Measurements from ENCODE around the gene ATP4A. TPM values are rescaled to one million over a fixed set of nuclear protein-coding genes. Genes with fewer than 3 reads are reported as not detected.

Gene ATP4A
- total RNA-seq, 1 donor from 2014 or later = not detected

DNA sequence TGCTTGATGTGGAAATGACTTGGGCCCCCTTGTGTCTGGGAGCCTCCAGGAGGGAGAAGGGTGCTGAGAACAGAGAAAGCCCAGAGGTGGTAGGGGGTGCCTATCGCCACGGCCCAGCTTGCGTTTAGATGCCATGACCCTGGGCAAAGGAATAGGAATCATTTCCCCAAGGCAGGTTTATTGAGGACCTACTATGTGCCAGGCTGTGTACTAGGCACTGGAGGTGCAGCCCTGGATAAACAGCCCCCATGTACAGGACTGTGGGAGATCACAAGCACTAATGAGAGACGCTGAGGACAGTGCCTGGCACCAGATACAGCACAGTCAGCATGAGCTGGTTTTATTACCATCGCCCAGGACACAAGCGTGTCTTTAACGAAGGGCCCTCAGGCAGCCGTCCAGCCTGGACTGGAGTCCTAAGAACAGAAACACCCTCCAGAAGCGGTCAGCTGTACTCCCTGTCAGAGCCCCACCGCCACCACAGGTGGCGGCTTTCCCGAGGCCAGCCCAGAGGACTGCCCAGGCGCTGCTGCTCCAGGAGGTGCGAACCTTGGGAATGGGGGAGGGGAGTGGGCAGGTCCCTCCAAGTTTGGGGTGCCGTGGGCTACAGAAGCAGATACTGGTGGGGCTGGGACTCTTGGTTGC is 13.5 kb downstream of the ATP4A start:
- CTCF ChIA-PET = interaction anchor here (3.2 kb wide), 1 partner anchor 42 kb away, joined by 18 read pairs; no protein-coding TSS in a partner anchor
- ATAC-seq (ENCODE audit: low read depth) = no peak
- H3K4me3 Mint-ChIP-seq = no peak overlapping the region

DNA sequence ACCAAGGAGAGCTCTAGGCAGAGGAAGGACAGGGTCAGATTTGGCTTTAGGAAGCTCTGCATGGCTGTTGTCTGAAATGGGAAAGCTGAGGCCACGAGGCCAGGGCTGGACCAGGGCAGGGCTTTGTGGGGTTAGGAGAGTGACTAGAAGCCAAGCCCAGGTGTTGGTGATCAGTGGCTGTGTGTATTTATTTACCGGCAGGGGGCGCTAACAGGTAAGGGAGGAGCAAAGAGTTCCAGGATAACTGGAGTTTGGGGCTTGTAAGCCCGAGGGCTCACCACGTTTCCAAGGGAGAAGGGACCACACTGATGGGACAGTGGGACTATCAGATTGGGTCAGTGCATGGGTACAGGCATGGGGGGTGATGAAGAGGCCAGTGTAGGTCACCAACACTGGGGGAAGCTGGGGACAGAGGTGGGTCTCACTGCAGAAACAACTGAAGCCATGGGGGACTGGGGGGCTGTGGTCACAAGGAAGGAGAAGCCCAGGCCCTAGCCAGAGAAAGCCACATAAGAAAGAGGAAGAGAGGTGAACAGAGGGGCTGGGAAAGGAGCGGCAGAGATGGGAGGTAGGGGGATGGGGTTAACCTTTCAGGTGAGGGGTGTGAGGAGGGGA is 14.2 kb downstream of the ATP4A start:
- no peak overlapping the region for H3K27ac Mint-ChIP-seq
- H3K36me3 Mint-ChIP-seq (ENCODE audit: low read depth) = peaks cover 24% of the 10 kb centered on the region
- POLR2A ChIA-PET = interaction anchor here (0.5 to 0.6 kb wide), 2 partner anchors 9 to 1138 kb away, joined by 3 to 6 read pairs; no protein-coding TSS in a partner anchor
- H3K4me1 Mint-ChIP-seq = peaks cover 34% of the 10 kb centered on the region
- intact Hi-C loops (cut with micrococcal nuclease) = loop anchor here (1.0 to 5.0 kb wide), 4 partner anchors 43 to 208 kb away; partner anchors contain the start of genes ETV2, HSPB6 and PROSER3
- no peak overlapping the region for H3K4me3 Mint-ChIP-seq
- ATAC-seq (ENCODE audit: low read depth) = no peak
- H3K9me3 Mint-ChIP-seq = no peaks in the 10 kb centered on the region
- no peaks in the 10 kb centered on the region for H3K27me3 Mint-ChIP-seq
- TF ChIP-seq, protein P1, sequence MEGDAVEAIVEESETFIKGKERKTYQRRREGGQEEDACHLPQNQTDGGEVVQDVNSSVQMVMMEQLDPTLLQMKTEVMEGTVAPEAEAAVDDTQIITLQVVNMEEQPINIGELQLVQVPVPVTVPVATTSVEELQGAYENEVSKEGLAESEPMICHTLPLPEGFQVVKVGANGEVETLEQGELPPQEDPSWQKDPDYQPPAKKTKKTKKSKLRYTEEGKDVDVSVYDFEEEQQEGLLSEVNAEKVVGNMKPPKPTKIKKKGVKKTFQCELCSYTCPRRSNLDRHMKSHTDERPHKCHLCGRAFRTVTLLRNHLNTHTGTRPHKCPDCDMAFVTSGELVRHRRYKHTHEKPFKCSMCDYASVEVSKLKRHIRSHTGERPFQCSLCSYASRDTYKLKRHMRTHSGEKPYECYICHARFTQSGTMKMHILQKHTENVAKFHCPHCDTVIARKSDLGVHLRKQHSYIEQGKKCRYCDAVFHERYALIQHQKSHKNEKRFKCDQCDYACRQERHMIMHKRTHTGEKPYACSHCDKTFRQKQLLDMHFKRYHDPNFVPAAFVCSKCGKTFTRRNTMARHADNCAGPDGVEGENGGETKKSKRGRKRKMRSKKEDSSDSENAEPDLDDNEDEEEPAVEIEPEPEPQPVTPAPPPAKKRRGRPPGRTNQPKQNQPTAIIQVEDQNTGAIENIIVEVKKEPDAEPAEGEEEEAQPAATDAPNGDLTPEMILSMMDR (IDR thresholded peaks at IDR 0.05) = no peak
- CTCF ChIA-PET = interaction anchor here (1.1 to 3.2 kb wide), 4 partner anchors 9 to 42 kb away, joined by 3 to 18 read pairs (median 4); no protein-coding TSS in a partner anchor
- DNase-seq = peak; percentile 27

More for the DNA sequence above, 13.5 kb downstream of the ATP4A start:
- no peaks in the 10 kb centered on the region for H3K27me3 Mint-ChIP-seq
- DNase-seq = no peak
- intact Hi-C loops (cut with micrococcal nuclease) = loop anchor here (1.0 to 5.0 kb wide), 4 partner anchors 42 to 207 kb away; partner anchors contain the start of genes ETV2, HSPB6 and PROSER3
- H3K9me3 Mint-ChIP-seq = no peaks in the 10 kb centered on the region
- TF ChIP-seq, protein P1 (IDR thresholded peaks at IDR 0.05) = no peak
- peaks cover 22% of the 10 kb centered on the region for H3K36me3 Mint-ChIP-seq (ENCODE audit: low read depth)
- POLR2A ChIA-PET = no interaction called here
- H3K27ac Mint-ChIP-seq = no peak overlapping the region
- H3K4me1 Mint-ChIP-seq = peaks cover 26% of the 10 kb centered on the region

DNA sequence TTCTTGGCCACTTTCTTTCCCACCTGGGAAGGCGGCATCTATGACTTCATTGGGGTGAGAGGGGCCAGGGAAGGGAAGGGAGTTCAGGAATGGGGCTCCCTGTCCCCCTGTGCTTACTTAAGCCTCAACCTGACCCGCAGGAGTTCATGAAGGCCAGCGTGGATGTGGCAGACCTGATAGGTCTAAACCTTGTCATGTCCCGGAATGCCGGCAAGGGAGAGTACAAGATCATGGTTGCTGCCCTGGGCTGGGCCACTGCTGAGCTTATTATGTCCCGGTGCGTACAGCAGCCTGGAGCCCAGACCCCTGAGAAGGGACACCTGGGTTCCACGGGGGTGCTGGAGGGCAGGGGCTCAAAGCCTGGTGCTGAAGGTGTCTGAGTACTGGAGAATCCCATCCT is 16.9 kb downstream of the ATP4A start:
- POLR2A ChIA-PET = no interaction called here
- TF ChIP-seq, protein P1 (IDR thresholded peaks at IDR 0.05) = no peak

DNA sequence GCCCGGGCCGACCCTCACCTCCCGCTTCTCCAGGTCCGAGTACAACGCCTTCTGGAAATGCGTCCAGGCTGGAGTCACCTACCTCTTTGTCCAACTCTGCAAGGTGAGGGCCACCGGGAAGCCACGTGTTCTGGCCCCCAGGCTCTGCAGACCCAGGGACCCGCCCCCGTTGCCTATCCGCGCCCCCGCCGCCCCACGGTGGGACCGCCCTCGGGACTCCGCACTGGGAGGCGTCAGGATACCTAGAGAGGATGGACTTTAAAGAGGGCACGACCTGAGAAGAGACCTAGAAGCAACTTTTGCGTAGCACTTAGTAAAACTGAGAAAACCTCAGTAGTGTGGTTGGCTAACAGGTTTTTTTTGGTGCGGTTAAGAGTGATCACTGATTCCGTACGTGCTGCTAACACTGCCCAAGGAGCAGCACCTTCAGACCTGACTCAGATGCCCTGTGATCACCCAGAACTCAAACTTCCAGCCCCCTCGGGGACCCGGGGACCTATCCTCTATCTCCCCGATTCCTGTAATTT is 17.5 kb downstream of the ATP4A start:
- POLR2A ChIA-PET = no interaction called here
- Mint-ChIP-seq H3K4me1 (peaks cover 37% of the 10 kb centered on the region), H3K4me3 (peak overlapping the region; percentile 88), H3K27me3 (no peaks in the 10 kb centered on the region), H3K9me3 (no peaks in the 10 kb centered on the region), H3K27ac (peak overlapping the region; percentile 72), H3K36me3 (ENCODE audit: low read depth) (peaks cover 23% of the 10 kb centered on the region)
- CTCF ChIA-PET = no interaction called here
- DNase-seq (no peak), ATAC-seq (ENCODE audit: low read depth) (peak; percentile 52)
- intact Hi-C loops (cut with micrococcal nuclease) = loop anchor here (1.0 to 5.0 kb wide), 5 partner anchors 36 to 385 kb away; partner anchors contain the start of genes ETV2, HAUS5, HSPB6 and PROSER3
- TF ChIP-seq, protein P1 (IDR thresholded peaks at IDR 0.05) = no peak

More for the DNA sequence above, 16.9 kb downstream of the ATP4A start:
- H3K9me3 Mint-ChIP-seq = no peaks in the 10 kb centered on the region
- H3K4me1 Mint-ChIP-seq = peaks cover 34% of the 10 kb centered on the region
- CTCF ChIA-PET = no interaction called here
- DNase-seq (no peak), ATAC-seq (ENCODE audit: low read depth) (no peak)
- H3K27me3 Mint-ChIP-seq = no peaks in the 10 kb centered on the region
- H3K27ac Mint-ChIP-seq = peak overlapping the region; percentile 41
- peak overlapping the region; percentile 88 for H3K4me3 Mint-ChIP-seq
- peaks cover 24% of the 10 kb centered on the region for H3K36me3 Mint-ChIP-seq (ENCODE audit: low read depth)
- intact Hi-C loops (cut with micrococcal nuclease) = loop anchor here (5.0 kb wide), 2 partner anchors 96 to 211 kb away; partner anchors contain the start of genes ETV2, HSPB6 and PROSER3

All from activated B cell treated with CpG ODN at 0.5 μM for 24 hours (primary cell).